Hepatocyte (in vitro differentiated cells): ENCODE data around the gene CDK5. TPM values are rescaled to one million over a fixed set of nuclear protein-coding genes. Genes with fewer than 3 reads are reported as not detected.
A peak's percentile ranks its signal among the peaks of the same experiment; 100 is the strongest.

Experiments
- DNase-seq: peaks from one replicate; pipeline ENCODE4 v3.0.0-alpha.2; 2016; ENCODE audit warnings: low spot score
- H2AFZ ChIP-seq: fragments of 200-600 bp; sonication (generic); 2 replicates; pipeline ENCODE4 v1.6.0; 2016; ENCODE audit warnings: antibody characterized with exemption, mild to moderate bottlenecking
- H3K27ac ChIP-seq: fragments of 200-600 bp; sonication (generic); 2 replicates; pipeline ENCODE4 v1.5.1; 2016; ENCODE audit warnings: mild to moderate bottlenecking
- H3K27me3 ChIP-seq: fragments of 200-600 bp; sonication (generic); 2 replicates; pipeline ENCODE4 v1.6.1; 2016
- H3K36me3 ChIP-seq: fragments of 200-600 bp; sonication (generic); replicated peaks from 2 replicates; pipeline ENCODE4 v1.5.1; 2016; ENCODE audit warnings: low read depth; ENCODE audit not compliant: insufficient read depth
- H3K4me1 ChIP-seq: fragments of 200-600 bp; sonication (generic); 2 replicates; pipeline ENCODE4 v1.5.1; 2016; ENCODE audit warnings: mild to moderate bottlenecking, moderate library complexity; ENCODE audit not compliant: insufficient read depth
- H3K4me2 ChIP-seq: fragments of 200-600 bp; sonication (generic); 2 replicates; pipeline ENCODE4 v1.6.0; 2016
- H3K4me3 ChIP-seq: fragments of 200-600 bp; sonication (generic); 2 replicates; pipeline ENCODE4 v1.5.1; 2016; ENCODE audit warnings: mild to moderate bottlenecking
- H3K79me2 ChIP-seq: fragments of 200-600 bp; sonication (generic); 2 replicates; pipeline ENCODE4 v1.6.0; 2017; ENCODE audit warnings: mild to moderate bottlenecking
- H3K9me2 ChIP-seq: fragments of 200-600 bp; sonication (generic); replicated peaks from 2 replicates; pipeline ENCODE4 v1.6.0; 2017; ENCODE audit warnings: mild to moderate bottlenecking; ENCODE audit not compliant: insufficient read depth
- H3K9me3 ChIP-seq: fragments of 200-600 bp; sonication (generic); 2 replicates; pipeline ENCODE4 v1.5.1; 2016; ENCODE audit warnings: low read depth, mild to moderate bottlenecking
- H4K20me1 ChIP-seq: fragments of 200-600 bp; sonication (generic); 2 replicates; pipeline ENCODE4 v1.6.0; 2016; ENCODE audit warnings: mild to moderate bottlenecking; ENCODE audit not compliant: insufficient read depth, poor library complexity, severe bottlenecking
- CTCF ChIP-seq: fragments of 200-600 bp; sonication (generic); IDR thresholded peaks from 2 replicates; pipeline ENCODE4 v1.5.1; 2016; ENCODE audit warnings: antibody characterized with exemption, mild to moderate bottlenecking; ENCODE audit not compliant: poor library complexity
- EZH2 ChIP-seq: fragments of 200-600 bp; sonication (generic); IDR thresholded peaks from 2 replicates; pipeline ENCODE4 v1.6.1; 2016; ENCODE audit warnings: antibody characterized with exemption, mild to moderate bottlenecking, borderline replicate concordance
- EZH2phosphoT487 ChIP-seq: fragments of 200-600 bp; sonication (generic); IDR thresholded peaks from one replicate; pipeline ENCODE4 v1.6.1; 2018; ENCODE audit warnings: antibody characterized with exemption, mild to moderate bottlenecking, low read depth, moderate library complexity; ENCODE audit not compliant: unreplicated experiment, severe bottlenecking
- WGBS: methylation state at CpG from one replicate; pipeline ENCODE4 v1.1.6; 2016; ENCODE audit warnings: low lambda C conversion rate; ENCODE audit errors: missing lambda C conversion rate; 5-methylcytosine and 5-hydroxymethylcytosine counted together
- polyA plus RNA-seq: library from polyadenylated mRNA; unstranded; fragments of >200 nt; fragmentation: Nextera tagmentation; extraction: Ambion mirVana; gene quantifications from 2 replicates; pipeline ENCODE4 v1.2.1, GENCODE V29; 2016
- total RNA-seq: library from RNA; depleted of rRNA; stranded (reverse); fragments of >200 nt; gene quantifications from 2 replicates; pipeline ENCODE4 v1.2.3, GENCODE V29; 2014

The CDK5 gene
- total and polyA plus RNA-seq, 2 experiments from 2014 or later, result 17.4 to 29.4 TPM

GRCh38 chr7:151040616-151041375 lies 16.9 kb downstream of the CDK5 start:
- H3K4me2 ChIP-seq, result no peak overlapping the region
- TF ChIP-seq EZH2 (no peak), CTCF (no peak), EZH2phosphoT487 (no peak)
- H3K4me3 ChIP-seq, result no peak overlapping the region
- H3K79me2 ChIP-seq, result no peaks in the 10 kb centered on the region
- H3K27ac ChIP-seq, result no peak overlapping the region
- DNase-seq, result no peak
- H2AFZ ChIP-seq, result no peak overlapping the region
- no peaks in the 10 kb centered on the region for H4K20me1 ChIP-seq
- no peaks in the 10 kb centered on the region for H3K27me3 ChIP-seq
- H3K9me3 ChIP-seq, result no peaks in the 10 kb centered on the region
- 95% methylated on average over 24 of the region's 30 CpGs for WGBS
- no peaks in the 10 kb centered on the region for H3K9me2 ChIP-seq
- H3K36me3 ChIP-seq, result no peaks in the 10 kb centered on the region
- peaks cover 16% of the 10 kb centered on the region for H3K4me1 ChIP-seq

GRCh38 chr7:151039850-151040548 lies 17.7 kb downstream of the CDK5 start:
- Histone ChIP-seq H3K4me3 (no peak overlapping the region), H3K9me2 (no peaks in the 10 kb centered on the region), H3K27me3 (no peaks in the 10 kb centered on the region), H3K9me3 (no peaks in the 10 kb centered on the region), H2AFZ (no peak overlapping the region), H3K36me3 (no peaks in the 10 kb centered on the region), H3K27ac (peak overlapping the region; percentile 56), H3K79me2 (no peaks in the 10 kb centered on the region), H3K4me2 (peak overlapping the region; percentile 30), H3K4me1 (peaks cover 16% of the 10 kb centered on the region), H4K20me1 (no peaks in the 10 kb centered on the region)
- TF ChIP-seq EZH2phosphoT487 (no peak), EZH2 (no peak), CTCF (no peak)
- WGBS, result 76% methylated on average over 18 of the region's 18 CpGs
- no peak for DNase-seq

- Histone ChIP-seq H3K9me3 (no peaks in the 10 kb centered on the region), H3K27me3 (no peaks in the 10 kb centered on the region), H3K4me1 (peaks cover 16% of the 10 kb centered on the region), H3K79me2 (no peaks in the 10 kb centered on the region), H3K36me3 (no peaks in the 10 kb centered on the region), H4K20me1 (no peaks in the 10 kb centered on the region), H3K4me3 (no peak overlapping the region), H3K9me2 (no peaks in the 10 kb centered on the region), H3K4me2 (peak overlapping the region; percentile 30), H2AFZ (no peak overlapping the region), H3K27ac (peak overlapping the region; percentile 56)
- no peak for TF ChIP-seq EZH2phosphoT487
- peak; percentile 92 for DNase-seq
- WGBS, result 42% methylated on average over 12 of the region's 12 CpGs
Observed at GRCh38 chr7:151038951-151039849, 18.5 kb downstream of the CDK5 start.
